Brain microvascular endothelial cell (primary cell): Measurements from ENCODE around the gene SYNE1.
"Not testable (repeated sequence)": the region's sequence is repeated elsewhere in the genome, so short reads cannot be mapped to it uniquely, and the experiment has no call there.

ENCODE experiments used
- DNase-seq: peaks from one replicate; pipeline ENCODE4 v3.0.0-alpha.2; 2020
- H3K27ac ChIP-seq: fragments of 250-450 bp; sonication (Bioruptor Pico); 2 replicates; pipeline ENCODE4 v1.5.1; 2020; ENCODE audit warnings: mild to moderate bottlenecking, moderate library complexity
- H3K27me3 ChIP-seq: fragments of 250-450 bp; sonication (Bioruptor Pico); replicated peaks from 2 replicates; pipeline ENCODE4 v1.5.1; 2020; ENCODE audit warnings: mild to moderate bottlenecking
- H3K36me3 ChIP-seq: fragments of 250-450 bp; sonication (Bioruptor Pico); replicated peaks from 2 replicates; pipeline ENCODE4 v1.5.1; 2020; ENCODE audit warnings: mild to moderate bottlenecking
- H3K4me3 ChIP-seq: 2 replicates; pipeline ENCODE4 v1.5.1; 2011; ENCODE audit warnings: low read depth, mild to moderate bottlenecking, control low read depth, low read length, moderate library complexity
- in situ Hi-C: cut with HindIII; loops from 2 replicates; pipeline ENCODE4 v1.10.0; 2017; ENCODE audit warnings: low sequenced_read_pairs, low pct_ligation_motif_present
- TF ChIP-seq, protein P1 (sequence below): IDR thresholded peaks from 2 replicates; pipeline ENCODE4 v1.5.1; 2011; ENCODE audit warnings: low read depth, mild to moderate bottlenecking, moderate library complexity, low read length, control low read depth, inconsistent platforms; ENCODE audit errors: missing control alignments

Gene SYNE1

GRCh38 chr6:152571943-152572337, 65.2 kb downstream of the SYNE1 start:
- in situ Hi-C loops = no loop called here
- H3K36me3 ChIP-seq = no peaks in the 10 kb centered on the region
- no peaks in the 10 kb centered on the region for H3K27me3 ChIP-seq
- H3K27ac ChIP-seq = no peak overlapping the region
- H3K4me3 ChIP-seq = no peak overlapping the region
- TF ChIP-seq, protein P1, sequence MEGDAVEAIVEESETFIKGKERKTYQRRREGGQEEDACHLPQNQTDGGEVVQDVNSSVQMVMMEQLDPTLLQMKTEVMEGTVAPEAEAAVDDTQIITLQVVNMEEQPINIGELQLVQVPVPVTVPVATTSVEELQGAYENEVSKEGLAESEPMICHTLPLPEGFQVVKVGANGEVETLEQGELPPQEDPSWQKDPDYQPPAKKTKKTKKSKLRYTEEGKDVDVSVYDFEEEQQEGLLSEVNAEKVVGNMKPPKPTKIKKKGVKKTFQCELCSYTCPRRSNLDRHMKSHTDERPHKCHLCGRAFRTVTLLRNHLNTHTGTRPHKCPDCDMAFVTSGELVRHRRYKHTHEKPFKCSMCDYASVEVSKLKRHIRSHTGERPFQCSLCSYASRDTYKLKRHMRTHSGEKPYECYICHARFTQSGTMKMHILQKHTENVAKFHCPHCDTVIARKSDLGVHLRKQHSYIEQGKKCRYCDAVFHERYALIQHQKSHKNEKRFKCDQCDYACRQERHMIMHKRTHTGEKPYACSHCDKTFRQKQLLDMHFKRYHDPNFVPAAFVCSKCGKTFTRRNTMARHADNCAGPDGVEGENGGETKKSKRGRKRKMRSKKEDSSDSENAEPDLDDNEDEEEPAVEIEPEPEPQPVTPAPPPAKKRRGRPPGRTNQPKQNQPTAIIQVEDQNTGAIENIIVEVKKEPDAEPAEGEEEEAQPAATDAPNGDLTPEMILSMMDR = no peak
- no peak for DNase-seq

- Histone ChIP-seq H3K27ac (no peak overlapping the region), H3K27me3 (no peaks in the 10 kb centered on the region), H3K36me3 (no peaks in the 10 kb centered on the region), H3K4me3 (no peak overlapping the region)
- DNase-seq = no peak
- in situ Hi-C loops = no loop called here
- TF ChIP-seq, protein P1 = no peak
Observed at GRCh38 chr6:152571089-152571488, 66.1 kb downstream of the SYNE1 start.

DNA sequence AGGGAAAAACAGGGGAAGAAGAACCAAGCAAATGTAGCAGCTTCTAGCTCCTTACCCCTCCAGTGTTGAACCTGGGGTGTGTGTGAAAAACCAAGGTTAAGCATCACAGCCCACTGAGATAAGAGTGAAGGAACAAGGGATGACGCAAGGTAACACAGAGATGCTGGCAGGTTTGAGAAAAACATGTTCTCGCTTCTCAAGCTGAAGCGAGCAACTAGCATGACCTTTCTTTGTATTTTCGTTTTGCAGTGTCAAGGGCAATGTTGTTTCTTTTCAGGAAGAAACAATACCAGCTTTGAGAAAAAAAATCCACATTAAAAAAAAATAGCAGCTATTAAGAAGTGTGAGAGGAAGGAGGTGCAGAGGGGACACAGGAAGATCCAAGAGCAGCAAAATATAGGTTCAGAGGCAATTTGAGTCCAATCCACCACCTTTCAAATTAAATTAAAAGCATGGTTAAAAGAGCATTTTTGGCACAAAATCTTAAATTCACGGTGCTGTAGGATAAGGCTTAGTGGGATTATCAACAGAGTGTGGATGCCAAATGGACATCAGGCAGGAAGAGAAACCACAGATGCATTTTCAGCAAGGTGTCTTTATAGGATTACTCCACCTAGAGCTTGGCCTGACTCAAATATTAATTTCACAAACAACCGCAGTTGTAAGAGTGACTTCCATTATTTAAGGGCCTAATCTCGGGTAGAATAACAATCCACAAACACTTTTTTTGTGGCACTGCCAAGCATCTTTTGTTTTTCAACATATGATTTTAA, 70.9 kb downstream of the SYNE1 start:
- Histone ChIP-seq H3K27me3 (no peaks in the 10 kb centered on the region), H3K27ac (no peak overlapping the region), H3K4me3 (no peak overlapping the region), H3K36me3 (no peaks in the 10 kb centered on the region)
- in situ Hi-C loops = no loop called here
- DNase-seq = no peak
- TF ChIP-seq, protein P1 = no peak

DNA sequence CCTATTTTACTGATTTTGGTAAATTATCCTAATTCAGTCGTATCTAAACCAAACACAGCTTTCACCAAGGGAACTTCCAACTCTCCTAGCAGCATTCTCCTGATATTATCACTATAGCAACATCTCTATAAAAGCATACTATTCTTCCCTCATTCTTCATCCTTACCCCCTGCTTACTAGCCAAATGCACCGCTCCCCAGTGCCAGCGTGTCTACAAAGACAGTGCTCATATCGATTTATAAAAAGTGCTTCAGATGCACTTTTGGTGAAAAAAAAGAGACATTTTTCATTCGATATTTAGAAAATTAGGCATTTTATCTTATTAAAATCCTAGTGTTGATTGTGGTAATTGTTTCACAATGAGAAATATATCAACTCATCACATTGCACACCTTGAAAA, 74.0 kb downstream of the SYNE1 start:
- H3K27me3 ChIP-seq = no peaks in the 10 kb centered on the region
- H3K4me3 ChIP-seq = no peak overlapping the region
- H3K27ac ChIP-seq = no peak overlapping the region
- no peaks in the 10 kb centered on the region for H3K36me3 ChIP-seq
- in situ Hi-C loops = no loop called here
- no peak for DNase-seq
- TF ChIP-seq, protein P1 = no peak

- H3K36me3 ChIP-seq, H3K27me3 ChIP-seq, H3K27ac ChIP-seq, H3K4me3 ChIP-seq, in situ Hi-C loops, DNase-seq: not testable (repeated sequence)
Observed at GRCh38 chr6:152558798-152559197, 78.4 kb downstream of the SYNE1 start.

DNA sequence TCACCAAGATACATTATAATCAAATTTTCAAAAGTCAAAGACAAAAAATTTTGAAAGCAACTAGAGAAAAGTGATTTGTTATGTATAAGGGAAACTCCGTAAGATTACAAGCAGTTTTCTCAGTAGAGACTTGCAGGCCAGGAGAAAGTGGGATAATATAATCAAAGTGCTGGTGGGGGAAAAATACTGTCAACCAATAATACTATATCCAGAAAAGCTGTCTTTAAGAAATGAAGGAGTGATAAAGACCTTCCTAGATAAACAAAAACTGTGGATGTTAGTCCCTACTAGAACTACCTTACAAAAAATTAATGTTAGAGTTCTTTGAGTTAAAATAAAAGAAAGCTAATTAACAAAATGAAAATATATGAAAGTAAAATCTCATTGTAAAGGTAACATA, 79.7 kb downstream of the SYNE1 start:
- TF ChIP-seq, protein P1 = no peak
- Histone ChIP-seq H3K27me3 (no peaks in the 10 kb centered on the region), H3K4me3 (no peak overlapping the region), H3K36me3 (no peaks in the 10 kb centered on the region), H3K27ac (no peak overlapping the region)
- no peak for DNase-seq
- in situ Hi-C loops = no loop called here
